ENCODE measurements around the gene TMA16. TPM values are rescaled to one million over a fixed set of nuclear protein-coding genes. Genes with fewer than 3 reads are reported as not detected.
A peak's percentile ranks its signal among the peaks of the same experiment; 100 is the strongest.

The TMA16 gene
- total RNA-seq, 4 donors from 2014 or later: 11.2 to 49.6 (median 33.4) TPM

DNA sequence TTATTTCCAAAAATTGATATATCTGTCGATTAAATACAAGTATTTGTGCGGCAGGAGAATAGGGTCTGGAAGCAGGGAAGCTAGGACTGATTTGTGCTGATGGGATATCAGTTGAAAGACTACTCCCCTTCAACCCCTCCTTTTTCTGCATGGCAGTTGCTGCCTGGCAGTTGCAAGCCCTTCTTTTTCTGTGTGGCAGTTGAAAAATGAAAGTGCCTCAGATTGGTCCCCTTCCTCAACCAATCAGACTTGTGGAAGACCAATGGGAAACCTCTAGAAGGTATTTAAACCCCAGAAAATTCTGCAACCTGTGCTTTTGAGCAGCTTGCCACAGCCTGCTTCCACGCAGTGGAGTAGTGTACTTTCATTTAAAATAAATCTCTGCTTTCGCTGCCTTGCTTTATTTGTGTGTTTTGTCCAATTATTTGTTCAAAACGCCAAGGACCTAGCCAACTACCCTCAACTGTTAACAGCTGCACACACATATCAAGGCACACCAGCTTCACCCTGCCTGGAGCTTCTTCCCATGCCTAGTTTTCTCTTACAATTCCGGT, 1.5 kb upstream of the TMA16 start:
- Histone ChIP-seq H3K4me3 (no peak overlapping the region), H3K36me3 (no peaks in the 10 kb centered on the region), H3K27ac (no peak overlapping the region), H3K9me3 (no peaks in the 10 kb centered on the region), H3K4me1 (no peaks in the 10 kb centered on the region), H3K27me3 (no peaks in the 10 kb centered on the region)
- TF ChIP-seq, protein P1, sequence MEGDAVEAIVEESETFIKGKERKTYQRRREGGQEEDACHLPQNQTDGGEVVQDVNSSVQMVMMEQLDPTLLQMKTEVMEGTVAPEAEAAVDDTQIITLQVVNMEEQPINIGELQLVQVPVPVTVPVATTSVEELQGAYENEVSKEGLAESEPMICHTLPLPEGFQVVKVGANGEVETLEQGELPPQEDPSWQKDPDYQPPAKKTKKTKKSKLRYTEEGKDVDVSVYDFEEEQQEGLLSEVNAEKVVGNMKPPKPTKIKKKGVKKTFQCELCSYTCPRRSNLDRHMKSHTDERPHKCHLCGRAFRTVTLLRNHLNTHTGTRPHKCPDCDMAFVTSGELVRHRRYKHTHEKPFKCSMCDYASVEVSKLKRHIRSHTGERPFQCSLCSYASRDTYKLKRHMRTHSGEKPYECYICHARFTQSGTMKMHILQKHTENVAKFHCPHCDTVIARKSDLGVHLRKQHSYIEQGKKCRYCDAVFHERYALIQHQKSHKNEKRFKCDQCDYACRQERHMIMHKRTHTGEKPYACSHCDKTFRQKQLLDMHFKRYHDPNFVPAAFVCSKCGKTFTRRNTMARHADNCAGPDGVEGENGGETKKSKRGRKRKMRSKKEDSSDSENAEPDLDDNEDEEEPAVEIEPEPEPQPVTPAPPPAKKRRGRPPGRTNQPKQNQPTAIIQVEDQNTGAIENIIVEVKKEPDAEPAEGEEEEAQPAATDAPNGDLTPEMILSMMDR (IDR thresholded peaks at IDR 0.05): no peak
- TF ChIP-seq POLR2A (IDR thresholded peaks at IDR 0.05): no peak
- DNase-seq: no peak
- intact Hi-C loops (cut with DNase I; ENCODE audit: low total_unique reads): no loop called here

DNA sequence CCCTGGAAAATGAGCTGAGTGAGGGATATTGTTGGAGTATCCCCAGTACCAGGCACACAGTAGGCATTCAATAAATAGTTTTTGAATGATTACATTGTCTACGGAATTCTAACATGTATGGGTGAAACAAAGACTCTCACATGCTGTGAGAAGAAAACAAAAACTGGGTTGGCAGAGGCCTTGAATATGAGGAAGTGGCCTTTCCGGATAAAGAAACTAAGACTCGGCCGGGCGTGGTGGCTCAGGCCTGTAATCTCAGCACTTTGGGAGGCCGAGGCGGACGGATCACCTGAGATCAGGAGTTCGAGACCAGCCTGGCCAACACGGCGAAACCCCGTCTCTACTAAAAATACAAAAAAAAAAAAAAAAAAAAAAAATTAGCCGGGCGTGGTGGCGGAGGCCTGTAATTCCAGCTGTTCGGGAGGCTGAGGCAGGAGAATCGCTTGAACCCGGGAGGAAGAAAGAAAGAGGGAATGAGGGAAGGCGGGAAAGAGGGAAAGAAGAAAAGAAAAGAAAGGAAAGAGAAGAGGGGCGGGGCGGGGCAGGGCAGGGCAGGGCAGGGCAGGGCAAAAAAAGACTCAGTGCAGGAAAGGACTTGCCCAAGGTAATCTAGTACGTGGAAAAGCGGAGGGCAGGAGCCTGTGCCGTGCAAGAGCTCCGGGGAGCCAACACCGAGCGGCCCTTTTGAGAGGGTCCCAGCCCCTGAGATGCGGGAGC, 689 bp upstream of the TMA16 start:
- no peaks in the 10 kb centered on the region for H3K9me3 ChIP-seq
- H3K27me3 ChIP-seq: no peaks in the 10 kb centered on the region
- TF ChIP-seq, protein P1 (IDR thresholded peaks at IDR 0.05): no peak
- TF ChIP-seq POLR2A (IDR thresholded peaks at IDR 0.05): no peak
- H3K4me3 ChIP-seq: peak overlapping the region; percentile 69 to 84
- peak overlapping the region; percentile 84 to 89 for H3K27ac ChIP-seq
- no peaks in the 10 kb centered on the region for H3K36me3 ChIP-seq
- H3K4me1 ChIP-seq: no peaks in the 10 kb centered on the region
- intact Hi-C loops (cut with DNase I; ENCODE audit: low total_unique reads): no loop called here
- DNase-seq: no peak

DNA sequence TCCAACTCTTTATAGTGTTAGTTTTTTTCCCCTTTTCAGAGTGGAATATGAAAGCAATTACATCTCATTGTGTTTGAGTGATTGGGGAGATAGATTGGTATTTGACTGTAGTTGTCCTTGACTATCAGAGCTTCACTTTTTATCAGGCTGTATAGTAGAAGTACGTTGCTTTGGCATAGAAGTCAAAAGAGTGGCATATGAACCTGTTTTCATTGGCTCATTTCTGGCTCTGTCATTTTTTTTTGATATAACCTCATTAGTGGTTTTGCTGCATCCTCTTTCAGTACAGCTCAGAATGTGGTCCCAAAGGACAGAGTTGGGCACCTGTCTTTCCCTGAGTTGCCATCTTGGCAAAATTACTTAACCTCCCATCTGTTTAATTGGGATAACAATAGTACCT, 1.4 kb downstream of the TMA16 start:
- H3K36me3 ChIP-seq: no peaks in the 10 kb centered on the region
- H3K4me3 ChIP-seq: peak overlapping the region in 1 of 2 donors; percentile 69
- H3K4me1 ChIP-seq: no peaks in the 10 kb centered on the region
- no peak for TF ChIP-seq POLR2A (IDR thresholded peaks at IDR 0.05)
- TF ChIP-seq, protein P1 (IDR thresholded peaks at IDR 0.05): no peak
- no peak overlapping the region for H3K27ac ChIP-seq
- H3K9me3 ChIP-seq: no peaks in the 10 kb centered on the region
- no peaks in the 10 kb centered on the region for H3K27me3 ChIP-seq
- DNase-seq: no peak
- intact Hi-C loops (cut with DNase I; ENCODE audit: low total_unique reads): no loop called here

DNA sequence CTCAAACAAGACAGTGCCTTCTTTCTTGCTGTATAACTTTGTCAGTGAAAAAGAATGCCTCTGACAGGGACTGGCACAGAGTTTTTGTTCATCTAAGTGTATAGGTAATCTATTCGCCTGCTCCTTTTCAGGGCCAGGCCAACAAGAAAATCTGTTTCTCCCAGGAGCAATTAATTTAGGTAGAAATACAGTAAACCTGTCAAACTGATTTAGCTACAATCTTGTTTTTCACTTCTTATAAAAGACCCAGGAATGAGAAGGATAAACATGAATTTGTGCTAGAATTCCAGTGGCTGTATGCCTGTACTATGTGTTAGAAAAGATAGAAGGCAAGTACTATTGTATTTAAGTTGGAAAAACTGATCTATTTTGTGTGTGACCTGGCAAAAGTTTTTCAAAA, 6.1 kb downstream of the TMA16 start:
- H3K4me3 ChIP-seq: no peak overlapping the region
- H3K4me1 ChIP-seq: no peaks in the 10 kb centered on the region
- no peaks in the 10 kb centered on the region for H3K36me3 ChIP-seq
- TF ChIP-seq POLR2A (IDR thresholded peaks at IDR 0.05): no peak
- TF ChIP-seq, protein P1 (IDR thresholded peaks at IDR 0.05): no peak
- H3K9me3 ChIP-seq: no peaks in the 10 kb centered on the region
- no peaks in the 10 kb centered on the region for H3K27me3 ChIP-seq
- H3K27ac ChIP-seq: peak overlapping the region in 1 of 2 donors; percentile 22
- intact Hi-C loops (cut with DNase I; ENCODE audit: low total_unique reads): no loop called here
- DNase-seq: no peak

DNA sequence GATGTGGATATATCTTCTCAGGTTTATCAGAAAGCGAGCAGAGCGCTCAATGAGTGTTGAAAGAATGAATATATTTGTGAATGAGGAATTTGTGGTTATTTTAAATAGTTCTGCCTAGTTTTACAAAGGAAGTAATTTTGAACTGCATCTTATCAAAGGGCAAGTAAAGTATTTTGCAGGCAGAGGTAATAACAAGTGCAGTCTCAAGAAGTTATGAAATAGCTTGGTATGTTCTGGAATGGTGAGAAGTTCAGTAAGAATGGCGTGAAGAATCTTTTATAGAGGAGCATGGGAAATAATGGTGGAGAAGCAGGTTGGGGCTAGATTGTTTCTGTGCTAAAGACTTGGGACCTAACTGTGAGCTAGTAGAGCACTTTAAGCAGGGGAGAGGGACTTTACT, 10.9 kb downstream of the TMA16 start:
- no peaks in the 10 kb centered on the region for H3K9me3 ChIP-seq
- no peaks in the 10 kb centered on the region for H3K27me3 ChIP-seq
- no peaks in the 10 kb centered on the region for H3K36me3 ChIP-seq
- DNase-seq: no peak
- no peak overlapping the region for H3K4me3 ChIP-seq
- TF ChIP-seq, protein P1 (IDR thresholded peaks at IDR 0.05): no peak
- no peak for TF ChIP-seq POLR2A (IDR thresholded peaks at IDR 0.05)
- no peak overlapping the region for H3K27ac ChIP-seq
- no peaks in the 10 kb centered on the region for H3K4me1 ChIP-seq
- intact Hi-C loops (cut with DNase I; ENCODE audit: low total_unique reads): no loop called here
